ENCODE measurements around the gene WWC2.

The WWC2 gene

GRCh38 chr4:183268556-183268955 lies 169.5 kb downstream of the WWC2 start:
- no peak overlapping the region for H2BK12ac ChIP-seq (ENCODE audit: low read length in 2 of 2)
- H3K36me3 ChIP-seq (ENCODE audit: control insufficient read depth in 1 of 2, insufficient read depth in 2 of 2, low read depth in 1 of 2, low read length in 2 of 2) = peaks cover 14 to 75% of the 10 kb centered on the region in 2 experiments
- no peak overlapping the region for H4K8ac ChIP-seq (ENCODE audit: low read length)
- no peak overlapping the region for H3K4ac ChIP-seq (ENCODE audit: low read depth in 1 of 2, low read length in 2 of 2)
- peaks cover 12% of the 10 kb centered on the region for H3K79me1 ChIP-seq (replicated peaks; ENCODE audit: low read length, poor library complexity, severe bottlenecking)
- H3K4me1 ChIP-seq (ENCODE audit: control insufficient read depth, insufficient read depth, low read depth, low read length) = peaks cover 7% of the 10 kb centered on the region
- H3K9ac ChIP-seq (ENCODE audit: low read length) = no peak overlapping the region
- H2AFZ ChIP-seq (ENCODE audit: low read depth, low read length) = no peak overlapping the region
- H3K9me3 ChIP-seq (ENCODE audit: control insufficient read depth, low read length) = peaks cover 3% of the 10 kb centered on the region
- no peak overlapping the region for H3K14ac ChIP-seq (ENCODE audit: low read length in 2 of 2)
- DNase-seq = no peak
- no peak overlapping the region for H4K91ac ChIP-seq (ENCODE audit: low read length)
- H3K27me3 ChIP-seq (ENCODE audit: control insufficient read depth in 1 of 2, insufficient read depth in 1 of 2, low read length in 2 of 2) = no peaks in the 10 kb centered on the region
- no peak overlapping the region for H2BK5ac ChIP-seq (ENCODE audit: low read depth, low read length, poor library complexity, severe bottlenecking)
- no peak overlapping the region for H2BK120ac ChIP-seq (ENCODE audit: low read depth, low read length)
- no peak overlapping the region for H3K18ac ChIP-seq (ENCODE audit: low read depth in 1 of 2, low read length in 2 of 2)
- no peak overlapping the region for H3K4me3 ChIP-seq (ENCODE audit: insufficient read depth in 1 of 2, low read depth in 1 of 2, low read length in 2 of 2)
- no peak overlapping the region for H2AK5ac ChIP-seq (ENCODE audit: low read length, severe bottlenecking)
- no peak overlapping the region for H3K23ac ChIP-seq (ENCODE audit: low read length in 2 of 2)
- no peak overlapping the region for H3K4me2 ChIP-seq (ENCODE audit: low read length, poor library complexity, severe bottlenecking)
- H3K27ac ChIP-seq (ENCODE audit: low read length, poor library complexity, severe bottlenecking) = no peak overlapping the region
- 85% methylated on average over 6 of the region's 9 CpGs for WGBS
- H2BK15ac ChIP-seq (ENCODE audit: low read depth, poor library complexity, severe bottlenecking) = no peak overlapping the region

DNA sequence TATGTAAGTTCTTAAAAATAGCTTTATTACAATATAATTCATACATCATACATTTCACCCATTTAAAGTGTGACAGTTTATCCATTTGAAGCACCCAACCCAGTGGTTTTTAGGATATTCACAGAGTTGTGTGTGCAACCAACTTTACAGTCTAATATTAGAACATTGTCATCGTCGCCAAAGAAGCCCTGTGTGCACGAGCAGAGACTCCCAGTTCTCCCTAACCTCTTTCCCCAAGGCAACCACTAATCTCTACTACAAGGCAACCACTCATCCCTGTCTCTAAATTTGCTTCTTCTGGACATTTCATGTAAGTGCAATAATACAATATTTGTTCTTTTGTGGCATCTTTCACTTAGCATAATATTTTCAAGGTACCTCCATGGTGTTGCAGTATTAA lies 173.3 kb downstream of the WWC2 start:
- Histone ChIP-seq H3K4me2 (ENCODE audit: low read length, poor library complexity, severe bottlenecking) (no peak overlapping the region), H2BK5ac (ENCODE audit: low read depth, low read length, poor library complexity, severe bottlenecking) (no peak overlapping the region), H3K27ac (ENCODE audit: low read length, poor library complexity, severe bottlenecking) (no peak overlapping the region), H2BK12ac (ENCODE audit: low read length in 2 of 2) (no peak overlapping the region), H2AFZ (ENCODE audit: low read depth, low read length) (no peak overlapping the region), H3K36me3 (ENCODE audit: control insufficient read depth in 1 of 2, insufficient read depth in 2 of 2, low read depth in 1 of 2, low read length in 2 of 2) (peaks cover 12 to 80% of the 10 kb centered on the region in 2 experiments), H3K4me1 (ENCODE audit: control insufficient read depth, insufficient read depth, low read depth, low read length) (no peaks in the 10 kb centered on the region), H3K14ac (ENCODE audit: low read length in 2 of 2) (no peak overlapping the region), H3K9ac (ENCODE audit: low read length) (no peak overlapping the region), H3K79me1 (replicated peaks; ENCODE audit: low read length, poor library complexity, severe bottlenecking) (peaks cover 10% of the 10 kb centered on the region), H3K9me3 (ENCODE audit: control insufficient read depth, low read length) (peaks cover 33% of the 10 kb centered on the region), H4K8ac (ENCODE audit: low read length) (no peak overlapping the region), H2AK5ac (ENCODE audit: low read length, severe bottlenecking) (no peak overlapping the region), H4K91ac (ENCODE audit: low read length) (no peak overlapping the region), H2BK15ac (ENCODE audit: low read depth, poor library complexity, severe bottlenecking) (no peak overlapping the region), H3K23ac (ENCODE audit: low read length in 2 of 2) (no peak overlapping the region), H3K4me3 (ENCODE audit: insufficient read depth in 1 of 2, low read depth in 1 of 2, low read length in 2 of 2) (no peak overlapping the region), H3K18ac (ENCODE audit: low read depth in 1 of 2, low read length in 2 of 2) (no peak overlapping the region), H3K27me3 (ENCODE audit: control insufficient read depth in 1 of 2, insufficient read depth in 1 of 2, low read length in 2 of 2) (no peaks in the 10 kb centered on the region), H3K4ac (ENCODE audit: low read depth in 1 of 2, low read length in 2 of 2) (no peak overlapping the region), H2BK120ac (ENCODE audit: low read depth, low read length) (no peak overlapping the region)
- 87% methylated on average over 3 of the region's 3 CpGs for WGBS
- no peak for DNase-seq

GRCh38 chr4:183276106-183276505 lies 177.0 kb downstream of the WWC2 start:
- no peak overlapping the region for H3K18ac ChIP-seq (ENCODE audit: low read depth in 1 of 2, low read length in 2 of 2)
- H3K27me3 ChIP-seq (ENCODE audit: control insufficient read depth in 1 of 2, insufficient read depth in 1 of 2, low read length in 2 of 2) = no peaks in the 10 kb centered on the region
- no peak overlapping the region for H3K4me3 ChIP-seq (ENCODE audit: insufficient read depth in 1 of 2, low read depth in 1 of 2, low read length in 2 of 2)
- H3K9me3 ChIP-seq (ENCODE audit: control insufficient read depth, low read length) = peaks cover 33% of the 10 kb centered on the region
- H2BK120ac ChIP-seq (ENCODE audit: low read depth, low read length) = no peak overlapping the region
- no peak overlapping the region for H3K4me2 ChIP-seq (ENCODE audit: low read length, poor library complexity, severe bottlenecking)
- H3K27ac ChIP-seq (ENCODE audit: low read length, poor library complexity, severe bottlenecking) = no peak overlapping the region
- peaks cover 9% of the 10 kb centered on the region for H3K79me1 ChIP-seq (replicated peaks; ENCODE audit: low read length, poor library complexity, severe bottlenecking)
- H3K14ac ChIP-seq (ENCODE audit: low read length in 2 of 2) = no peak overlapping the region
- no peak overlapping the region for H4K8ac ChIP-seq (ENCODE audit: low read length)
- no peak for DNase-seq
- no peak overlapping the region for H4K91ac ChIP-seq (ENCODE audit: low read length)
- H3K36me3 ChIP-seq (ENCODE audit: control insufficient read depth in 1 of 2, insufficient read depth in 2 of 2, low read depth in 1 of 2, low read length in 2 of 2) = peaks cover 6 to 55% of the 10 kb centered on the region in 2 experiments
- no peak overlapping the region for H2BK12ac ChIP-seq (ENCODE audit: low read length in 2 of 2)
- 33% methylated on average over 1 of the region's 1 CpG for WGBS
- H2BK5ac ChIP-seq (ENCODE audit: low read depth, low read length, poor library complexity, severe bottlenecking) = no peak overlapping the region
- H3K4me1 ChIP-seq (ENCODE audit: control insufficient read depth, insufficient read depth, low read depth, low read length) = no peaks in the 10 kb centered on the region
- H3K4ac ChIP-seq (ENCODE audit: low read depth in 1 of 2, low read length in 2 of 2) = no peak overlapping the region
- H3K9ac ChIP-seq (ENCODE audit: low read length) = no peak overlapping the region
- H3K23ac ChIP-seq (ENCODE audit: low read length in 2 of 2) = no peak overlapping the region
- H2AK5ac ChIP-seq (ENCODE audit: low read length, severe bottlenecking) = no peak overlapping the region
- no peak overlapping the region for H2AFZ ChIP-seq (ENCODE audit: low read depth, low read length)
- H2BK15ac ChIP-seq (ENCODE audit: low read depth, poor library complexity, severe bottlenecking) = no peak overlapping the region

- Histone ChIP-seq H3K27me3 (ENCODE audit: control insufficient read depth in 1 of 2, insufficient read depth in 1 of 2, low read length in 2 of 2) (no peaks in the 10 kb centered on the region), H3K14ac (ENCODE audit: low read length in 2 of 2) (no peak overlapping the region), H3K18ac (ENCODE audit: low read depth in 1 of 2, low read length in 2 of 2) (no peak overlapping the region), H3K4me1 (ENCODE audit: control insufficient read depth, insufficient read depth, low read depth, low read length) (peaks cover 22% of the 10 kb centered on the region), H2BK5ac (ENCODE audit: low read depth, low read length, poor library complexity, severe bottlenecking) (no peak overlapping the region), H2AFZ (ENCODE audit: low read depth, low read length) (no peak overlapping the region), H3K9ac (ENCODE audit: low read length) (no peak overlapping the region), H3K4me3 (ENCODE audit: insufficient read depth in 1 of 2, low read depth in 1 of 2, low read length in 2 of 2) (no peak overlapping the region), H3K4ac (ENCODE audit: low read depth in 1 of 2, low read length in 2 of 2) (peak overlapping the region in 1 of 2 experiments; percentile 15), H2AK5ac (ENCODE audit: low read length, severe bottlenecking) (peak overlapping the region; percentile 1), H2BK15ac (ENCODE audit: low read depth, poor library complexity, severe bottlenecking) (no peak overlapping the region), H4K8ac (ENCODE audit: low read length) (no peak overlapping the region), H3K27ac (ENCODE audit: low read length, poor library complexity, severe bottlenecking) (no peak overlapping the region), H3K4me2 (ENCODE audit: low read length, poor library complexity, severe bottlenecking) (no peak overlapping the region), H3K79me1 (replicated peaks; ENCODE audit: low read length, poor library complexity, severe bottlenecking) (peaks cover 15% of the 10 kb centered on the region), H4K91ac (ENCODE audit: low read length) (no peak overlapping the region), H3K9me3 (ENCODE audit: control insufficient read depth, low read length) (no peaks in the 10 kb centered on the region), H2BK12ac (ENCODE audit: low read length in 2 of 2) (peak overlapping the region in 1 of 2 experiments; percentile 27), H3K36me3 (ENCODE audit: control insufficient read depth in 1 of 2, insufficient read depth in 2 of 2, low read depth in 1 of 2, low read length in 2 of 2) (peaks cover 20 to 84% of the 10 kb centered on the region in 2 experiments), H2BK120ac (ENCODE audit: low read depth, low read length) (no peak overlapping the region), H3K23ac (ENCODE audit: low read length in 2 of 2) (no peak overlapping the region)
- DNase-seq = peak; percentile 17
- WGBS = 66% methylated on average over 12 of the region's 12 CpGs
Observed at GRCh38 chr4:183284258-183284785, 185.3 kb downstream of the WWC2 start.

Measured in mesenchymal stem cell (in vitro differentiated cells and primary cell).